EH (cell line): ENCODE data around the gene OSBPL2.

Source experiments
- DNase-seq: peaks from one replicate; pipeline ENCODE4 v3.0.0-alpha.2; 2015; ENCODE audit warnings: low read depth

The OSBPL2 gene

DNA sequence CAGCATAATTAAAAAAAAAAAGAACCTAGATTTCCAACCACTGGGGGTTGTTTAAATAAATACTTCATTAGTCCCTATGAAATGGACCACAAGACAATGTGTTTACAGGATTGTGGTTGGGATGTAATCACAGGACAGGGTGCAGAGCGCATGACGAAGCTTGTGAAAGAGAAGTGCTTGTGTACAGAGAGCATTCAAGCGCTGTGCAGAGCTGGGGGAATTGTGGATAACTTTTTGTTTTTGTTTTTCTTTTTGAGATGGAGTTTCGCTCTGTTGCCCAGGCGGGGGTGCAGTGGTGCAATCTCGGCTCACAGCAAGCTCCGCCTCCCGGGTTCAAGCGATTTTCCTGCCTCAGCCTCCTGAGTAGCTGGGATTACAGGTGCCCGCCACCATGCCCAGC, 106.5 kb downstream of the OSBPL2 start:
- DNase-seq = no peak
